ENCODE data around the gene CLEC4M. TPM values are rescaled to one million over a fixed set of nuclear protein-coding genes. Genes with fewer than 3 reads are reported as not detected.

CLEC4M gene
- total RNA-seq, 3 donors from 2014 or later = 1.3 TPM; not detected in 2

DNA sequence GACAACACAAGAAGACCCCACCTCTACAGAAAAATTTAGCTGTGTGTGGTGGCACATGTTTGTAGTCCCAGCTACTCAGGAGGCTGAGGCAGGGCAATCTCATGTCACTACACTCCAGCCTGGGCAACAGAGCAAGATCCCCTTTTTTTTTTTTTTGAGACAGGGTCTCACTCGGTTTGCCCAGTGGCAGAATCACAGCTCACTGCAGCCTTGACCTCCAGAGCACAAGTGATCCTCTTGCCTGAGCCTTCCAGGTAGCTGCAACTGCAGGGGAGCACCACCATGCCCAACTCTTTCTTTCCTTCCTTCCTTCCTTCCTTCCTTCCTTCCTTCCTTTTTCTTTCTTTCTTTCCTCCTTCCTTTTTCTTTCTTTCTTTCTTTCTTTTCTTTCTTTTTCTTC, 26.9 kb upstream of the CLEC4M start:
- intact Hi-C loops (cut with DNase I; ENCODE audit: low total_unique reads) = no loop called here
- Histone ChIP-seq H3K27ac (no peak overlapping the region), H3K4me3 (no peak overlapping the region), H3K27me3 (peaks cover 0 to 18% of the 10 kb centered on the region in 2 donors), H3K4me1 (no peaks in the 10 kb centered on the region), H3K36me3 (no peaks in the 10 kb centered on the region), H3K9me3 (no peaks in the 10 kb centered on the region)
- TF ChIP-seq POLR2AphosphoS5 (IDR thresholded peaks at IDR 0.05) (no peak), POLR2A (IDR thresholded peaks at IDR 0.05) (no peak)
- TF ChIP-seq, protein P1, sequence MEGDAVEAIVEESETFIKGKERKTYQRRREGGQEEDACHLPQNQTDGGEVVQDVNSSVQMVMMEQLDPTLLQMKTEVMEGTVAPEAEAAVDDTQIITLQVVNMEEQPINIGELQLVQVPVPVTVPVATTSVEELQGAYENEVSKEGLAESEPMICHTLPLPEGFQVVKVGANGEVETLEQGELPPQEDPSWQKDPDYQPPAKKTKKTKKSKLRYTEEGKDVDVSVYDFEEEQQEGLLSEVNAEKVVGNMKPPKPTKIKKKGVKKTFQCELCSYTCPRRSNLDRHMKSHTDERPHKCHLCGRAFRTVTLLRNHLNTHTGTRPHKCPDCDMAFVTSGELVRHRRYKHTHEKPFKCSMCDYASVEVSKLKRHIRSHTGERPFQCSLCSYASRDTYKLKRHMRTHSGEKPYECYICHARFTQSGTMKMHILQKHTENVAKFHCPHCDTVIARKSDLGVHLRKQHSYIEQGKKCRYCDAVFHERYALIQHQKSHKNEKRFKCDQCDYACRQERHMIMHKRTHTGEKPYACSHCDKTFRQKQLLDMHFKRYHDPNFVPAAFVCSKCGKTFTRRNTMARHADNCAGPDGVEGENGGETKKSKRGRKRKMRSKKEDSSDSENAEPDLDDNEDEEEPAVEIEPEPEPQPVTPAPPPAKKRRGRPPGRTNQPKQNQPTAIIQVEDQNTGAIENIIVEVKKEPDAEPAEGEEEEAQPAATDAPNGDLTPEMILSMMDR (IDR thresholded peaks at IDR 0.05) = no peak
- DNase-seq (ENCODE audit: low spot score in 2 of 2) = no peak

DNA sequence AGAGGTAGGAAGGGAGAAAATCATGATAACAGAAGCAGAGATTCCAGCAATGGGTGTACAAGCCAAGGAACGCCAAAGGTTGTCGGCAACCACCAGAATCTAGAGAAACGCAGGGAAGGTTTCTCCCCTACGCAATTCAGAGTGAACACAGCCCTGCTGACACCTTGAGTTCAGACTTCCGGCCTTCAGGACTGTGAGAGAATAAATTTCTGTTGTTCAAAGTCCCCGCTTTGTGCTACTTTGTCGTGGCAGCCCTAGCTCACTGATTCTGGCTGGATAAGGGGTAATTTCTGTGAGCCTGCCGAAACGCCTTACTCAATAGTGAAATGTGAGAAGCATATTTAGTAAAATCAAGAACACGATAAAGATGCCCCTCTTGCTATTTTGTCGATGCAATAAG, 25.8 kb upstream of the CLEC4M start:
- Histone ChIP-seq H3K9me3 (no peaks in the 10 kb centered on the region), H3K27me3 (peaks cover 0 to 13% of the 10 kb centered on the region in 2 donors)
- intact Hi-C loops (cut with DNase I; ENCODE audit: low total_unique reads) = no loop called here

DNA sequence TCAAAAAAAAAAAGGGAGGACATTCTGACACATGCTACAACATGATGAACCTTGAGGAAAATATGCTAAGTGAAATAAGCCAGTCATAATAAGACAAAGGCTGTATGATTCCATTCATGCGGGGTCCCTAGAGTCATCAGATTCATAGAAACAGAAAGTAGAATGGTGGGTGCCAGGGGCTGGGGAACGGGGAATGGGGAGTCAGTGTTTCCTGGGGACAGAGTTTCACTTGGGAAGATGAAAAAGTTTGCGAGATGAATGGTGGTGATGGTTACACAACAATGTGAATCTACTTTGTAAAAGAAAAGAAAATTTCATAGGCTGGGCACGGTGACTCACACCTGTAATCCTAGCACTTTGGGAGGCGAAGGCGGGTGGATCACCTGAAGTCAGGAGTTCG, 25.0 kb upstream of the CLEC4M start:
- H3K36me3 ChIP-seq = no peaks in the 10 kb centered on the region
- H3K27ac ChIP-seq = no peak overlapping the region
- TF ChIP-seq, protein P1 (IDR thresholded peaks at IDR 0.05) = no peak
- no peak for TF ChIP-seq POLR2A (IDR thresholded peaks at IDR 0.05)
- TF ChIP-seq POLR2AphosphoS5 (IDR thresholded peaks at IDR 0.05) = no peak
- no peak for DNase-seq (ENCODE audit: low spot score in 2 of 2)
- no peaks in the 10 kb centered on the region for H3K9me3 ChIP-seq
- H3K27me3 ChIP-seq = peaks cover 0 to 13% of the 10 kb centered on the region in 2 donors
- no peak overlapping the region for H3K4me3 ChIP-seq
- no peaks in the 10 kb centered on the region for H3K4me1 ChIP-seq
- intact Hi-C loops (cut with DNase I; ENCODE audit: low total_unique reads) = no loop called here

More for the DNA sequence above, 25.8 kb upstream of the CLEC4M start:
- H3K36me3 ChIP-seq = no peaks in the 10 kb centered on the region
- no peak overlapping the region for H3K27ac ChIP-seq
- no peaks in the 10 kb centered on the region for H3K4me1 ChIP-seq
- no peak for DNase-seq (ENCODE audit: low spot score in 2 of 2)
- TF ChIP-seq, protein P1 (IDR thresholded peaks at IDR 0.05) = no peak
- TF ChIP-seq POLR2AphosphoS5 (IDR thresholded peaks at IDR 0.05) (no peak), POLR2A (IDR thresholded peaks at IDR 0.05) (no peak)
- H3K4me3 ChIP-seq = no peak overlapping the region

DNA sequence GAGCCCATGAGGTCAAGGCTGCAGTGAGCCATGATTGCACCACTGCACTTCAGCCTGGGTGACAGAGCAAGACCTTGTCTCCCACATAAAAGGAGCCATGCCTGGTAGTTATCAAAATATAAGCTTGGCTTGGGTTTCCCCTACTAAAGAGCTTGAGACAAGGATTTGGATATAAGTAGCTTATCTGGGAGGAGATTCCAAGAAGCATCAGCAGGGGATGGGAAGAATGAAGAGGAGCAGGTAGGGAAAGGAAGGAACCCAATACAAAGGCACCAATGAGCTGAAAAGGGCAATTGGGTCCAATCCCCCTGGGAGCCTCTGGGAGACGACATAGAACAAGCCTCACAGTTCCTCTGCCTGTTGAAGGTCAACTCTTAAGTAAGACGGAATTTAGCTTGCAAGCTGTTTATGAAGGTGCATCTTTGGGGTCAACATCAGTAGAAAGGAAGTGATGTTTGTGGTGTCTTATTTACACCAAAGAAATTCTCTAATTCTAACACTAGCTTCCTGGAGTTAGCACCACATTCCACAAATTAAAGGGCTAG, 23.8 kb upstream of the CLEC4M start:
- intact Hi-C loops (cut with DNase I; ENCODE audit: low total_unique reads) = no loop called here
- Histone ChIP-seq H3K36me3 (no peaks in the 10 kb centered on the region), H3K9me3 (no peaks in the 10 kb centered on the region), H3K27ac (no peak overlapping the region), H3K4me3 (no peak overlapping the region), H3K27me3 (peaks cover 0 to 22% of the 10 kb centered on the region in 2 donors), H3K4me1 (no peaks in the 10 kb centered on the region)
- TF ChIP-seq POLR2AphosphoS5 (IDR thresholded peaks at IDR 0.05) (no peak), POLR2A (IDR thresholded peaks at IDR 0.05) (no peak)
- TF ChIP-seq, protein P1 (IDR thresholded peaks at IDR 0.05) = no peak
- no peak for DNase-seq (ENCODE audit: low spot score in 2 of 2)

DNA sequence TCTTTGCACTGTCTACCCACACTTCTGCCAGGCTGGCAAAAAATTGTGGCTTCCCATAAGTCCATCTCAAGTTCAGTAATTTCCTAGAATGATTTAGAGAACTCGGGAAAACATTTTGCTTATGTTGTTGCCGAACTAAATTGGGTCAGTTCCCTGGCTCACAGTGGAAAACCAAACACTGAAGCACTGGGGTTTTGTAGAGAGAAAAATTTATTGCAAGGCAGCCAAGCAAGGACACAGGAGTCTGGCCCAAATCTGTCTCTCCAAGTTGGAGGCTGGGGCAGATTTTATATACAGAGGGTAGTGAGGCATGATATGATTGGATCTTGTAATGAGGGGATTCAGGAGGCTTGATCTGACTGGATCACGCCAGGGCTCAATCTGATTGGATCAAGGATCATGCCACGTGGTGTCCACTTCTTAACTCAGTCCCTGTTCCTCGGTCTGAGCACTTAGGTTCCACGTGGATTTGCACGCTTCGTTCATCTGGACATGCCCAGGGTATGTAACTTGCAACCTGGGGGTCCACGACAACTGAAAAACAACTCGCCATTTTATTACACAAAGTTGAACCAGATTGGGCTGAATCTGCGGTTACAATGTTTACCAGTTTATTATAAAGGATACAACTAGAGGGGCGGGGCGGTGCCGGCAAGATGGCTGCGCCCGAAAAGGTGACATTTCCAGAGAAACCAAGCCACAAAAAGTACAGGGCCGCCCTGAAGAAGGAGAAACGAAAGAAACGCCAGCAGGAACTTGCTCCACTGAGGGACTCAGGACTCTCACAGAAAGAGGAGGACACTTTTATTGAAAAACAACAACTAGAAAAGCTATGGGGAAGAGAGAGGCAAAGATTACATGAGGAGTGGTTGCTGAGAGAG, 23.0 kb upstream of the CLEC4M start:
- TF ChIP-seq POLR2AphosphoS5 (IDR thresholded peaks at IDR 0.05) (no peak), POLR2A (IDR thresholded peaks at IDR 0.05) (no peak)
- TF ChIP-seq, protein P1 (IDR thresholded peaks at IDR 0.05) = no peak
- H3K27me3 ChIP-seq = peaks cover 0 to 28% of the 10 kb centered on the region in 2 donors

More for the DNA sequence above, 23.0 kb upstream of the CLEC4M start:
- Histone ChIP-seq H3K4me3 (peak overlapping the region in 1 of 3 donors; percentile 3), H3K4me1 (no peaks in the 10 kb centered on the region), H3K9me3 (no peaks in the 10 kb centered on the region), H3K36me3 (no peaks in the 10 kb centered on the region), H3K27ac (no peak overlapping the region)
- intact Hi-C loops (cut with DNase I; ENCODE audit: low total_unique reads) = no loop called here
- no peak for DNase-seq (ENCODE audit: low spot score in 2 of 2)

Measured in breast epithelium (tissue), 4 donors.